ENCODE data around the gene ZNF593. TPM values are rescaled to one million over a fixed set of nuclear protein-coding genes. Genes with fewer than 3 reads are reported as not detected.

ZNF593 gene
- total and polyA plus RNA-seq, 2 donors from 2014 or later: 22.4 to 93.2 TPM

GRCh38 chr1:26164861-26165842 is 4.6 kb upstream of the ZNF593 start:
- intact Hi-C loops (cut with DNase I): no loop called here
- FAIRE-seq (no peak), DNase-seq (peak in 3 of 5 donors; percentile 47 to 62 (median 60))
- H3K4me1 ChIP-seq (ENCODE audit: control insufficient read depth in 2 of 3, insufficient read depth in 2 of 3, low read depth in 1 of 3, low read length in 3 of 3): peaks cover 0 to 13% (median 0%) of the 10 kb centered on the region in 3 donors
- no peak for TF ChIP-seq CTCF (IDR thresholded peaks at IDR 0.05; ENCODE audit: borderline replicate concordance, extremely low read depth, insufficient read depth)
- no peaks in the 10 kb centered on the region for H3K27me3 ChIP-seq (ENCODE audit: control insufficient read depth, insufficient read depth, low read length)
- no peak overlapping the region for H3K27ac ChIP-seq (ENCODE audit: low read depth in 2 of 2, low read length in 2 of 2)
- no peaks in the 10 kb centered on the region for H3K9me3 ChIP-seq (ENCODE audit: control insufficient read depth in 2 of 3, insufficient read depth in 1 of 3, low read length in 3 of 3)
- no peak overlapping the region for H3K4me3 ChIP-seq (ENCODE audit: low read length in 3 of 3)
- H3K36me3 ChIP-seq (ENCODE audit: control insufficient read depth in 2 of 3, insufficient read depth in 3 of 3, low read length in 3 of 3): no peaks in the 10 kb centered on the region
- no peak overlapping the region for H3K9ac ChIP-seq (ENCODE audit: low read length in 3 of 3)

- Histone ChIP-seq H3K9ac (ENCODE audit: low read length in 3 of 3) (no peak overlapping the region), H3K36me3 (ENCODE audit: control insufficient read depth in 2 of 3, insufficient read depth in 3 of 3, low read length in 3 of 3) (peaks cover 0 to 3% (median 0%) of the 10 kb centered on the region in 3 donors), H3K27ac (ENCODE audit: low read depth in 2 of 2, low read length in 2 of 2) (no peak overlapping the region), H3K27me3 (ENCODE audit: control insufficient read depth, insufficient read depth, low read length) (no peaks in the 10 kb centered on the region), H3K9me3 (ENCODE audit: control insufficient read depth in 2 of 3, insufficient read depth in 1 of 3, low read length in 3 of 3) (no peaks in the 10 kb centered on the region), H3K4me1 (ENCODE audit: control insufficient read depth in 2 of 3, insufficient read depth in 2 of 3, low read depth in 1 of 3, low read length in 3 of 3) (peaks cover 0 to 12% (median 5%) of the 10 kb centered on the region in 3 donors), H3K4me3 (ENCODE audit: low read length in 3 of 3) (no peak overlapping the region)
- TF ChIP-seq CTCF (IDR thresholded peaks at IDR 0.05; ENCODE audit: borderline replicate concordance, extremely low read depth, insufficient read depth): no peak
- intact Hi-C loops (cut with DNase I): no loop called here
- DNase-seq (no peak), FAIRE-seq (no peak)
Observed at GRCh38 chr1:26166719-26167281, 2.9 kb upstream of the ZNF593 start.

- Histone ChIP-seq H3K4me1 (ENCODE audit: control insufficient read depth in 2 of 3, insufficient read depth in 2 of 3, low read depth in 1 of 3, low read length in 3 of 3) (peaks cover 0 to 10% (median 5%) of the 10 kb centered on the region in 3 donors), H3K9me3 (ENCODE audit: control insufficient read depth in 2 of 3, insufficient read depth in 1 of 3, low read length in 3 of 3) (no peaks in the 10 kb centered on the region), H3K36me3 (ENCODE audit: control insufficient read depth in 2 of 3, insufficient read depth in 3 of 3, low read length in 3 of 3) (peaks cover 0 to 3% (median 0%) of the 10 kb centered on the region in 3 donors), H3K4me3 (ENCODE audit: low read length in 3 of 3) (peak within 1 kb of the TSS; percentile 81 to 95 (median 83)), H3K9ac (ENCODE audit: low read length in 3 of 3) (peak within 1 kb of the TSS in 2 of 3 donors; percentile 68 to 91), H3K27me3 (ENCODE audit: control insufficient read depth, insufficient read depth, low read length) (no peaks in the 10 kb centered on the region), H3K27ac (ENCODE audit: low read depth in 2 of 2, low read length in 2 of 2) (peak within 1 kb of the TSS; percentile 33 to 67)
- FAIRE-seq (no peak), DNase-seq (peak in 4 of 5 donors; percentile 59 to 86 (median 76))
- intact Hi-C loops (cut with DNase I): no loop called here
- TF ChIP-seq CTCF (IDR thresholded peaks at IDR 0.05; ENCODE audit: borderline replicate concordance, extremely low read depth, insufficient read depth): no peak
Observed at GRCh38 chr1:26168410-26169197, 1.1 kb upstream of the ZNF593 start, which contains the start of gene C1orf232. C1orf232 (minus strand) TSS chr1:26168963; CDS start chr1:26168499, 464 bp downstream.

All from kidney (tissue), 14 donors.